Measurements from ENCODE around the gene SLN.

SLN gene

GRCh38 chr11:107697291-107697690 lies 14.6 kb downstream of the SLN start:
- DNase-seq (ENCODE audit: low spot score), result no peak
- Histone ChIP-seq H3K4me3 (no peak overlapping the region), H3K27ac (no peak overlapping the region)
- TF ChIP-seq CTCF (IDR thresholded peaks at IDR 0.05), result no peak

GRCh38 chr11:107696140-107696539 lies 15.7 kb downstream of the SLN start:
- Histone ChIP-seq H3K4me3 (no peak overlapping the region), H3K27ac (no peak overlapping the region)
- DNase-seq (ENCODE audit: low spot score), result no peak
- TF ChIP-seq CTCF (IDR thresholded peaks at IDR 0.05), result no peak

GRCh38 chr11:107695446-107695845 lies 16.4 kb downstream of the SLN start:
- no peak for DNase-seq (ENCODE audit: low spot score)
- TF ChIP-seq CTCF (IDR thresholded peaks at IDR 0.05), result no peak
- Histone ChIP-seq H3K27ac (no peak overlapping the region), H3K4me3 (no peak overlapping the region)

GRCh38 chr11:107691000-107691750 lies 20.7 kb downstream of the SLN start:
- TF ChIP-seq CTCF (IDR thresholded peaks at IDR 0.05), result no peak
- Histone ChIP-seq H3K4me3 (no peak overlapping the region), H3K27ac (no peak overlapping the region)
- DNase-seq (ENCODE audit: low spot score), result no peak

- DNase-seq (ENCODE audit: low spot score), result no peak
- H3K27ac ChIP-seq, result peak overlapping the region in 1 of 2 donors; percentile 19
- no peak overlapping the region for H3K4me3 ChIP-seq
- peak; percentile 25 for TF ChIP-seq CTCF (IDR thresholded peaks at IDR 0.05)
Measured at GRCh38 chr11:107689317-107690202, 22.3 kb downstream of the SLN start.

GRCh38 chr11:107688322-107688918 lies 23.4 kb downstream of the SLN start:
- H3K4me3 ChIP-seq, result no peak overlapping the region
- no peak overlapping the region for H3K27ac ChIP-seq
- TF ChIP-seq CTCF (IDR thresholded peaks at IDR 0.05), result no peak
- DNase-seq (ENCODE audit: low spot score), result no peak
